A673 (cell line): ENCODE results near the gene TBC1D25. TPM values are rescaled to one million over a fixed set of nuclear protein-coding genes. Genes with fewer than 3 reads are reported as not detected.

Experiments
- BruUV-seq: library from RNA; stranded (reverse); fragments of 400-500 nt; replicated peaks from 2 replicates; lab custom pipeline; 2021; lab: Mats Ljungman, UMichigan
- CTCF ChIA-PET: fragments of 300-600 bp; sonication (Branson Sonifier 250); formaldehyde crosslinking; loops from one replicate; lab custom pipeline; 2022; ENCODE audit warnings: antibody characterized with exemption; lab: Charles Lee
- POLR2A ChIA-PET: fragments of 300-600 bp; sonication (Branson Sonifier 250); formaldehyde crosslinking; loops from one replicate; lab custom pipeline; 2022; ENCODE audit warnings: antibody characterized with exemption; ENCODE audit not compliant: low non-redundant PET; lab: Charles Lee
- DNase-seq: peaks from one replicate; pipeline ENCODE4 v3.0.0-alpha.2; 2015; ENCODE audit warnings: low spot score
- H3K27ac ChIP-seq: fragments of 200-600 bp; sonication (generic); 2 replicates; pipeline ENCODE4 v1.5.1; 2016; ENCODE audit warnings: mixed run types, low read depth, mild to moderate bottlenecking, mixed read lengths, antibody characterized with exemption, low read length; ENCODE audit not compliant: poor library complexity, severe bottlenecking
- H3K27me3 ChIP-seq: fragments of 200-600 bp; sonication (generic); replicated peaks from 2 replicates; pipeline ENCODE4 v1.6.1; 2017; ENCODE audit warnings: mixed run types, low read depth, mild to moderate bottlenecking, mixed read lengths, antibody characterized with exemption, low read length; ENCODE audit not compliant: insufficient read depth, poor library complexity
- H3K36me3 ChIP-seq: fragments of 200-600 bp; sonication (generic); 2 replicates; pipeline ENCODE4 v1.6.1; 2016; ENCODE audit warnings: mixed run types, mild to moderate bottlenecking, mixed read lengths, antibody characterized with exemption, low read length; ENCODE audit not compliant: insufficient read depth, poor library complexity, severe bottlenecking
- H3K4me1 ChIP-seq: fragments of 200-600 bp; sonication (generic); 2 replicates; pipeline ENCODE4 v1.6.1; 2017; ENCODE audit warnings: mixed run types, mild to moderate bottlenecking, mixed read lengths, antibody characterized with exemption, low read length; ENCODE audit not compliant: insufficient read depth, poor library complexity, severe bottlenecking
- H3K4me3 ChIP-seq: fragments of 200-600 bp; sonication (generic); 2 replicates; pipeline ENCODE4 v1.5.1; 2016; ENCODE audit warnings: low read depth, mixed run types, mild to moderate bottlenecking, mixed read lengths, low read length; ENCODE audit not compliant: poor library complexity, severe bottlenecking
- H3K9me3 ChIP-seq: fragments of 200-600 bp; sonication (generic); 2 replicates; pipeline ENCODE4 v1.6.1; 2016; ENCODE audit warnings: mixed run types, low read depth, mild to moderate bottlenecking, mixed read lengths, antibody characterized with exemption, low read length; ENCODE audit not compliant: poor library complexity, severe bottlenecking
- CTCF ChIP-seq: fragments of 300-800, 200-600 bp; sonication (generic); conservative IDR thresholded peaks from 2 replicates; pipeline ENCODE4 v1.5.1; 2017; ENCODE audit warnings: low read depth, mild to moderate bottlenecking, antibody characterized with exemption, low read length, moderate library complexity, mixed read lengths
- EZH2 ChIP-seq: fragments of 200-600 bp; sonication (generic); IDR thresholded peaks from 2 replicates; pipeline ENCODE4 v1.6.1; 2017; ENCODE audit warnings: borderline replicate concordance, low read depth, mild to moderate bottlenecking, mixed read lengths, antibody characterized with exemption, low read length; ENCODE audit not compliant: poor library complexity, severe bottlenecking
- intact Hi-C: fragments of 100-400 bp; cut with micrococcal nuclease; formaldehyde crosslinking; loops from one replicate; pipeline ENCODE4 v1.10.0; 2022; ENCODE audit not compliant: unreplicated experiment
- total RNA-seq: library from RNA; stranded (reverse); gene quantifications from 2 replicates; pipeline ENCODE4 v1.2.3, GENCODE V29; 2021

Gene TBC1D25
- total RNA-seq, 1 experiment from 2014 or later, result 10.8 TPM

- no peak for DNase-seq
- Histone ChIP-seq H3K27me3 (no peaks in the 10 kb centered on the region), H3K4me3 (no peak overlapping the region), H3K27ac (no peak overlapping the region), H3K36me3 (peaks cover 32% of the 10 kb centered on the region), H3K4me1 (peaks cover 4% of the 10 kb centered on the region), H3K9me3 (no peaks in the 10 kb centered on the region)
- CTCF ChIA-PET, result no interaction called here
- no TSS peak for BruUV-seq
- TF ChIP-seq EZH2 (no peak), CTCF (no peak)
- intact Hi-C loops, result no loop called here
- POLR2A ChIA-PET, result no interaction called here
Observed at GRCh38 chrX:48580662-48581061, 41.1 kb downstream of the TBC1D25 start.

GRCh38 chrX:48584698-48585097 lies 45.2 kb downstream of the TBC1D25 start:
- ChIA-PET CTCF (no interaction called here), POLR2A (no interaction called here)
- Histone ChIP-seq H3K36me3 (peaks cover under 1% of the 10 kb centered on the region), H3K27ac (no peak overlapping the region), H3K27me3 (no peaks in the 10 kb centered on the region), H3K4me1 (no peaks in the 10 kb centered on the region), H3K4me3 (no peak overlapping the region), H3K9me3 (no peaks in the 10 kb centered on the region)
- DNase-seq, result no peak
- no peak for TF ChIP-seq CTCF
- no peak for TF ChIP-seq EZH2
- intact Hi-C loops, result no loop called here
- no TSS peak for BruUV-seq

- BruUV-seq, result no TSS peak
- Histone ChIP-seq H3K4me3 (no peak overlapping the region), H3K36me3 (no peaks in the 10 kb centered on the region), H3K27ac (no peak overlapping the region), H3K4me1 (no peaks in the 10 kb centered on the region), H3K27me3 (no peaks in the 10 kb centered on the region), H3K9me3 (no peaks in the 10 kb centered on the region)
- TF ChIP-seq CTCF (no peak), EZH2 (no peak)
- POLR2A ChIA-PET, result no interaction called here
- intact Hi-C loops, result no loop called here
- no peak for DNase-seq
- CTCF ChIA-PET, result interaction anchor here (0.6 to 1.1 kb wide), 2 partner anchors 15 to 393 kb away, joined by 3 read pairs; no protein-coding TSS in a partner anchor
Observed at GRCh38 chrX:48589482-48590162, 50.1 kb downstream of the TBC1D25 start.
